HG03108 (cell line): ENCODE data around the gene HAUS1.

ENCODE experiments used
- ATAC-seq: cut with Tn5 transposase; IDR thresholded peaks from one replicate; pipeline ENCODE4 v1.9.1; 2021; ENCODE audit warnings: moderate library complexity; ENCODE audit not compliant: unreplicated experiment

Gene HAUS1

GRCh38 chr18:46104128-46104911 is at the start of gene HAUS1:
Gene HAUS1 (plus strand): TSS chr18:46104385. CDS start chr18:46104412, 27 bp downstream.
- peak; percentile 92 for ATAC-seq

GRCh38 chr18:46054956-46055837 is 49.0 kb upstream of the HAUS1 start:
- ATAC-seq: no peak

DNA sequence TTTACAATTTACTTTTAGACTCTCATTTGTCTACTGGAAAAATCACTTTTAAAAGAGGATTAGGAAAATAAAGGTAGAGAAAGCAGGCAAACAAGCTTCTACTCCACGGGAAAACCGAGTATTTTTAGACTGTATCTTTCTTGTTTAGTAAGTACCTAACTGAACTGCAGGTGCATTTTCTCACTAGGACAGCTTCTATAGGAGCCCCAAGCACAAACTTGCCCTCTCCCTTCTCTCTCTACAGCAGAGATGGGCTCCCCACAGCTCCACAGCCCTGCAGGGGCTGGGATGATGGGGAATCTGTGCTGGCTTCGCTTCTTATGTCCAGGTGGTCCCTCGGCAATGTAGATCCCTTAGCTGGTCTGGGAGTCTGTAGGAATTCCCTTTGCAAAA is 48.4 kb upstream of the HAUS1 start:
- no peak for ATAC-seq

DNA sequence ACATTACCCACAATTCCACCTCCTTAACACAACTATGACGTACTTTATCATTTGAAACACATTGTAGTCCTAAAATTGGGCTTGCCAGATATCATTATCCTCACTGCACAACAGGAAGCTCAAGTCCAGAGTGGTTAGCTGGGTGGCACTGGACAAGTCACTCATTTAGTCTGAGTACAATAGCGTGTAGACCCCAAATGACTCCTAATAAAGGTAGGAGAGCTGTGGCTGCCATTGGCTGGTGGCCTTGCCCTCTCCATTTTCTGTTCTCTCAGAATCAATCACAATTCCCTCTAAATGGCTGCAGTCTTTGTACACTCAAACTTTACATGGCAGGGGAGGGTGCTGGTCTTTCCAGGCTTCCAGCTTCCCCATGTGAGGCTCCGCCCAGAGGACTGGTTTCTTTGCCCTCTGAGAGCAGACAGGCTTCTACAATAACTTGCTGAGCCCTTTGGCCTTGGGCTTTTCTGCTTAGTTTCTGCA is 43.8 kb upstream of the HAUS1 start:
- ATAC-seq: no peak

- no peak for ATAC-seq
Measured at GRCh38 chr18:46061387-46061786, 42.8 kb upstream of the HAUS1 start.

GRCh38 chr18:46061796-46062195 is 42.4 kb upstream of the HAUS1 start:
- no peak for ATAC-seq

DNA sequence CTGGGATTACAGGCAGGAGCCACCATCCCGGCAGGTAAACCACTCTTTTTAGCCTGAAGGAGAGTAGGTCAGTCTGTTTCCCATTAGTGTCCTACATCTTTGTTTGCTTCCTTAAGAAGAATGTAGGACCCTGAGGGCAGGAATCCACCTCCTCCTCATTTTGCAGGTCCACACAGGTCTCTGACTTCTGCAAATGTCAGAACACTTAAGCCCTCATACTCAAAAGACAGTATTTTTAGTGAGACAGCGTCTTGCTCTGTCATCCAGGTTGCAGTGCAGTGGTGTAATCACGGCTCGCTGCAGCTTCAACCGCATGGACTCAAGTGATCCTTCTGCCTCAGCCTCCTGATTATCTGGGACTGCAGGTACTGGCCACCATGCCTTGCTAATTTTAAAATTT is 41.4 kb upstream of the HAUS1 start:
- ATAC-seq: no peak

DNA sequence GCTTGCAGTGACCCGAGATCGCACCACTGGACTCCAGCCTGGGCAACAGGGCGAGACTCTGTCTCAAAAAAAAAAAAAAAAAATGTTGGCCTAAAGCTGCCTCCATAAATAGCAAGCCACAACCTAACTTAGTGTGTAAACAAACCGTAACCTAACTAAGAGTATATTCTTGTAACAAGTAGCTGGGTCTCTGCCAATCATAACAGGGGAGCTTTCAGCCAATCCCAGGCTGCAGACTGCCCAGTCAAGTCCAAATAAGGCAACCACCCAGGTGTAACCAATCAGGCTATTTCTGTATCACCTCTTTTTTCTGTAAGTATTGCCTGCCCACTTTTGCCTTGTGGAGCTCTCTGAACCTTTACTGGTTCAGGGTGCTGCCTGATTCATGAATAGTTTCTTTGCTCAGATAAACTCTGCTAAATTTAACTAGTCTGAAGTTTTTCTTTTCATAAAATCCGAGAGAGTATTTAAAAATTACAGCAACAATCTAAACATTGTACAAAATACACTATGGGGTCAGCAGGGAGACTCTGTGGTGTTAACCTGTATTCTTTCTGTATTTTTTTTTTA is 36.7 kb upstream of the HAUS1 start:
- ATAC-seq: no peak

GRCh38 chr18:46068763-46069162 is 35.4 kb upstream of the HAUS1 start:
- no peak for ATAC-seq

DNA sequence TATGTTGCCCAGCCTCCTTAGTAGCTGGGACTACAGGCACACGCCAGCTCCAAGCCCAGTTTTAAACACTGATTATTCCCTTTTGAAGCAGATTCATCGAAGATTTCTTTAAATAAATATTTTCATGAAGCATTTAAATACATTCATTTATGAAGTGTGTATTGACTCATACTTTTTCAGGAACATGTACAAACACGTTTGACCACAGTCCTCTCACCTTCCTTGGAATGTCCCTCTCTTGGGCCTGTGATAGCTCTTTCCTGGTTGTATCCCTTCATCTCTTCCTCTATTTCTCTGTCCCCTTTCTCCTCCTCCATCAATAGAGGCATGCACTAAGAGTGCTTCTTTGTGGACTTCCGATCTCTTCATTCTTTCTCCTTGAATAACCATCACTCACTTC is 34.7 kb upstream of the HAUS1 start:
- ATAC-seq: no peak

- ATAC-seq: no peak
Measured at GRCh38 chr18:46070232-46070631, 34.0 kb upstream of the HAUS1 start.

DNA sequence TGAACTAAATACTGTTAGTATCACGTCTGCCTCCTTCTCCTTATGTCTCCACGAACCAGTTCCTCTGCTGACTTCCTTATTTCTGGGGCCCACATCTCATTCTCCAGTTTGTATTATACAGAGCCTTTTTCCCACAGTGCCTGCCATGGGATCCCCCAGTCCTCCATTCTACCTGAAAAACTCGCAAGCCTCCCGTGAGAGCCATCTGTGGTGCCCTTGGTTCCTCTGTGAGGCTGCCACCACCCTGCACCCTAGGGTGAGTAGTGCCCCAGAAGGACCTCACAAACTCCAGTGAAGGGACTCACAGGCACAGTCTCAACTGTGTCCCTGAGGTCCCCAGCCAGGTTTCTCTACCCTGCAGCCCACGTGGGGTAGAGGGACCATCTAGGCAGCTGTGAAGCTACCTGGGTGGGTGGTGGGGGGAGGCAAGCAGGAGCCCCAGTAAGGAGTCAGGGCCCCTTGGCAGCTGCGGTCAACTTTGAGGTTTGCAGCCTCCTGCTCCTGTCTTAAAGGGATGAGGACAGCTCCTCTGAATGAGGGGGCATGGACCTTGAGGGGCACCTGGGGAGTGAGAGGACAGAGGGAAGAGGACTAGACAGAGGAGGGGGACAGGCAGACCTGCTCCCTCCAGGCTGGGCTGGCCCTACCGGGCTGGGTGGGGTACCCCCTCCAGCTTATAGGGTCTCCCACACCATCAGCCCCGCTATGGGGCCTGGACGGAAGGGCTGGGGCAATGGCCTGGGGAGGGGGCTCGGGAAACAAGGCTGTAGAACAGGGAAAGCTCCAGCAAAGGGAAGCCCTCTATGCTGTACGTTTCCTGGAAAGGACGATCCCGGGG is 33.2 kb upstream of the HAUS1 start:
- ATAC-seq: no peak

DNA sequence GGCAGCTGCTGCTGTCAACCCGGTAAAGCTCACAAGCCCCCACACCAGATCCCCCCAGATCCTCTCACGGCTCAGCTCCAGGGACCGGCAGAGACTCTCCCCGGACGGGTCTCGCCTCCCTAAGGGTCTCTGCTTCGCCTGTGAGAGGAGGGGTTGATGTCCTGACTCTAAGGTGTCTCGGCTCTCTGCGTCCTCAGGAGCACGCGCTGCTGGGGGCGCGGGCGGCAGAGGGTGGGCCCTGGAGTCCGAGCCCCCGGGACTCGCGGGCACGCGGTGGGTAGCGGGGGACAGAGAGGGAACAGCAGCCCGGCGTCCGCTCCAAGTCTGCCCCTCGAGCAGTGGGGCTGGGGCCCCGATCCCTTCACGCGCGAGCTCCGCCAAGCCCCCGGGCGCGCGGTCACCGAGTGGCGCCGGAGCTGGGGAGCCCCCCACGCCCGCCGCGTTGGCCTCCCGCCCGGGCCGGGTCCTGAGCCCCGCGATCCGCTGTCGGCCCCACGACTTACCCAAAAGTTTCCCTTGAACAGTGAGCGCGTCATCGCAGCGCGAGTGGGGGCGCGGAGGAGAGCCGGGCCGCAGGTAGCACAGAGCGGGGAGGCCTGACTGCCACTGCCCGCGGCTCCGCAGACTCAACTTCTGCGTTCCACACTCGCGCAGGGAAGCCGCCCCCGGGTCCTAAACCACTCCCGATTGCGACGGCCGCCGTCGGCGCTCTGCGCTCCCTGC is 32.4 kb upstream of the HAUS1 start, which contains the start of gene PSTPIP2:
Gene PSTPIP2, minus strand, starts transcription at position 608 of the 723 bp plus-strand sequence. Its CDS starts 72 bp downstream, at position 536.
- ATAC-seq: peak; percentile 64

DNA sequence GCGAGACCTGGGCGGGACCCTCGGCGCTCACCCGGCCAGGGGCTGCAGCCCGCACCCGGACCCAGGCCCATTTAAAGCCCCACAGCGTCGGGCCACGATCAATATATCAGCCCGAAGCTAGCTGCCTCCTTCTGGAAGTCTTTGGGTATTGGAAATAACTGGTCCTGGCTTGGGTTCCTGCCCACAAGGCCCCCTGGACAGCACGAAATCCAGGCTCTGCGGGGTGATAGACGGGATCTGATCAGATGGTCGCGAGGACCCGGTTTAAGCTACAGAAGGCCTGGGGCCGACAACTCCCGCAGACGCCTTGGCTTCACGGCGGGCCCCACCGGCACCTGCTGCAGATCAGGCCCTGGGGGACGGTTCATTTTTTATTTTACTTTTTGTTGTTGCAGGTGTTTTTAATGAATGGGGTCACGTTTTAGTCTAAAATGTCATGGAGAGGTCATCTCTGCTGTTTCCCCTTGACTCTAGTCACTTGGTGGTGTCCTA is 31.8 kb upstream of the HAUS1 start:
- no peak for ATAC-seq

DNA sequence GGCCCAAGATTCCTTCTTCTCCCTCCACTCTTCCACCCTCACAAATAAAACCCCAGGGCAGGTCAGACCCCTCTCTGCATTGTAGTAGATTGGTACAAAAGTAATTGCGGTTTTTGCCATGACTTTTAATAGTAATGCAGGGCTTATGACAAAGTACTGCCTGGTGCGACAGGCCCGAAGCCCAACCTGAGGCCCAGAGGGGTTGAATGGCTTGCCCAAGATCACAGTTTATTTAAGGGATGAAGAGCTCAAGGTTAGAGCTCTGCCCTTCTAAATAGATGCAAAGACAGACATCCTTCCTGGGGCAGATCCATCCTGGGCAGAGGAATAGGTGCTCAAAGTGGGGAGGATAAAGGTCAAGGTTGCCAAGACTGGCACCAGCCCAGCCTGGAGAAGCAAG is 31.2 kb upstream of the HAUS1 start:
- ATAC-seq: no peak

DNA sequence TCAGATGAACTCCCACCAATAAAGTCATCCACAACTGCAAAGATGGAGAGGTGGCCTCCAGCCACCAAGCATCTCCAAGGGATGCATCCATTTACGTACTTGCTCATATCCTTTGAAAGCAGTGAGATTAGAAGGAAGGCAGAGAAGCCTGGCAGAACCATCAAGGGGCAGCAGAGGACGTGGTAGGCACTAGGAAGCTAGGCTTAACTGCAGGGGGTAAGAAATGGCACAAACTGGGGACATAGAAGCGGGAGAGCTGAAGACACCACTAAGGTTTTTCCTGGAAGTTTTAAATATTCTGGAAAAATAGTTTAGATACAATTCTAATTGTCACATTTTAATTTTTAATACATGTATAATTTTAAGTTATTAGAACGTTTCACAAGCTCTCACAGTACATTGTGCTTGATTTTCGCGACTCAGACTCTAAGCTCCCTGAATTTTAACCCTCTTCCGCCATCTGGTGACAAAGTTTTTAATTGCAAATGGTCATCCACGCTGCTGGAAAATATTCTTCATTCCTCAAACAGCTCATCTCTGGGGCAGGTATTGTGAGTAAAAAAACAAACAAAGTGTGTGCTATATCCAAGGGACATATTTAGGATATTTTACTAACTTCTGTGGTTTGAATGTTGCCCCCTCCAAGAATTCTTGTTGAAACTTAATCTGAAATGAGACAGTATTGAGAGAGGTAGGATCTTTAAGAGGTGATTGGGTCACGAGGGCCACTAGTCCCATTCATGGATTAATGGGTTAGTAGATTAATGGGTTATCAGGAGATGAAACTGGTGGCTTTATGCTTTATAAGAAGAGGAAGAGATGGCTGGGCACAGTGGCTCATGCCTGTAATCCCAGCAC is 30.5 kb upstream of the HAUS1 start:
- no peak for ATAC-seq

DNA sequence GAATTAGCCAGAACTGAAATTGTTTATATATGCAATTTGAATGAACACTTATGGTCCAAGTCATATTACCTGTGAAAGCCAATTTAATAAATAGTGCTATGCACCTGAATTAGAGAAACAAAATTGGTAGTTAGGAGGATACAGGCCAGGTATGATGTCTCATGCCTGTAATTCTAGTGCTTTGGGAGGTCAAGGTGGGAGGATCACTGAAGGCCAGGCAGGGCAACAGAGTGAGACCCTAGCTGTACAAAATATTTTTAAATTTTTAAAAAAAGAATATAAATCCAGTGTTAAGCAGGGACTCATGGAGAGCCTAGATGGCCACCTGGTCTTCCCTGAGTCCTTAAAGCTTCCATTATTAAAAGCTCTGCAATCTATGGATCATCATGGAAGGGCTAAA is 24.8 kb upstream of the HAUS1 start:
- ATAC-seq: no peak

- ATAC-seq: no peak
Measured at GRCh38 chr18:46080156-46080555, 24.0 kb upstream of the HAUS1 start.

DNA sequence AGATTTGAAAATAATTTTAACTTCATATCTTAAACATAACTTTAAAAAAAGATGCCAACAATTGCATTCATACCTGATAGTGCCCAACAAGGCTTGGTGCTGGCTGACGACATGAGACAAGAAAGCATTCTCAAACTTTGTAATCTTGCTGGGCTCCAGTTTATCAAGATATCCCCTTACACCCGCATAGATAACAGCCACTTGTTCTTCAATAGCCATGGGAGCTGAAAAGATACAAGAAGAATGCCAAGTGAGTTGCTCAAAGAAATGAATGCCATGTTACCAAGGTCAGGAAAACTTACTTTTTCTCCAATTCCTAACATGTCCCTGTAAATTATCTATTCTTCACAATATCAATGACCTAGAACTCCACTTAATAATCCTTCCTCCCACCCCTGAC is 19.8 kb upstream of the HAUS1 start:
- no peak for ATAC-seq
